ENCODE measurements around the gene CDH20.

- no peak for TF ChIP-seq POLR2AphosphoS5 (IDR thresholded peaks at IDR 0.05; ENCODE audit: borderline replicate concordance, low read depth, low read length)
- TF ChIP-seq EZH2 (IDR thresholded peaks at IDR 0.05) = no peak
Observed at GRCh38 chr18:61475931-61476330, 142.7 kb downstream of the CDH20 start.

All from SK-N-MC (cell line).